GM21528 (cell line): Measurements from ENCODE around the gene ARFIP1.

Source experiments
- ATAC-seq: cut with Tn5 transposase; IDR thresholded peaks from one replicate; pipeline ENCODE4 v1.9.1; 2021; ENCODE audit warnings: mild to moderate bottlenecking, moderate library complexity; ENCODE audit not compliant: unreplicated experiment, low FRiP score

The ARFIP1 gene

GRCh38 chr4:152785639-152786615 lies 6.2 kb downstream of the ARFIP1 start:
- ATAC-seq, result no peak

- ATAC-seq, result no peak
These were observed 6.9 kb downstream of the ARFIP1 start for GRCh38 chr4:152786627-152787026.

GRCh38 chr4:152795891-152796290 lies 16.1 kb downstream of the ARFIP1 start:
- no peak for ATAC-seq

GRCh38 chr4:152803541-152803940 lies 23.8 kb downstream of the ARFIP1 start:
- no peak for ATAC-seq

- ATAC-seq, result no peak
These were observed 25.4 kb downstream of the ARFIP1 start for GRCh38 chr4:152805071-152805650.

GRCh38 chr4:152805818-152806217 lies 26.1 kb downstream of the ARFIP1 start:
- no peak for ATAC-seq

- no peak for ATAC-seq
These were observed 26.9 kb downstream of the ARFIP1 start for GRCh38 chr4:152806501-152807125.

- no peak for ATAC-seq
These were observed 27.6 kb downstream of the ARFIP1 start for GRCh38 chr4:152807294-152807829.

GRCh38 chr4:152808670-152809069 lies 28.9 kb downstream of the ARFIP1 start:
- no peak for ATAC-seq

GRCh38 chr4:152810715-152811287 lies 31.0 kb downstream of the ARFIP1 start:
- no peak for ATAC-seq

- no peak for ATAC-seq
These were observed 35.3 kb downstream of the ARFIP1 start for GRCh38 chr4:152815078-152815477.

- no peak for ATAC-seq
These were observed 37.6 kb downstream of the ARFIP1 start for GRCh38 chr4:152817331-152817730.

GRCh38 chr4:152819026-152819645 lies 39.4 kb downstream of the ARFIP1 start:
- ATAC-seq, result no peak

GRCh38 chr4:152820073-152820472 lies 40.3 kb downstream of the ARFIP1 start:
- ATAC-seq, result no peak

- no peak for ATAC-seq
These were observed 42.6 kb downstream of the ARFIP1 start for GRCh38 chr4:152822323-152822722.

- ATAC-seq, result no peak
These were observed 44.8 kb downstream of the ARFIP1 start for GRCh38 chr4:152824561-152824960.

GRCh38 chr4:152825336-152825735 lies 45.6 kb downstream of the ARFIP1 start:
- ATAC-seq, result no peak

GRCh38 chr4:152828122-152828521 lies 48.4 kb downstream of the ARFIP1 start:
- ATAC-seq, result no peak

GRCh38 chr4:152831416-152831815 lies 51.7 kb downstream of the ARFIP1 start:
- no peak for ATAC-seq

GRCh38 chr4:152836936-152837335 lies 57.2 kb downstream of the ARFIP1 start:
- ATAC-seq, result no peak
